Middle frontal gyrus (tissue), 1 donor: ENCODE data around the gene RMI1.

ENCODE experiments used
- DNase-seq: peaks from one replicate; pipeline ENCODE4 v3.0.0-alpha.2; 2015; ENCODE audit warnings: low spot score; ENCODE audit errors: extremely low spot score

The RMI1 gene

GRCh38 chr9:83967073-83967472 lies 13.5 kb upstream of the RMI1 start:
- DNase-seq = no peak

- no peak for DNase-seq
Measured at GRCh38 chr9:83969602-83970001, 11.0 kb upstream of the RMI1 start.

GRCh38 chr9:83971485-83971884 lies 9.1 kb upstream of the RMI1 start:
- DNase-seq = no peak

- DNase-seq = no peak
Measured at GRCh38 chr9:83972286-83972685, 8.3 kb upstream of the RMI1 start.

- no peak for DNase-seq
Measured at GRCh38 chr9:83975300-83975699, 5.3 kb upstream of the RMI1 start.

GRCh38 chr9:83976372-83976771 lies 4.2 kb upstream of the RMI1 start:
- no peak for DNase-seq

- DNase-seq = no peak
Measured at GRCh38 chr9:83977196-83977595, 3.4 kb upstream of the RMI1 start.

- DNase-seq = peak; percentile 38
Measured at GRCh38 chr9:83978992-83979811, 1.4 kb upstream of the RMI1 start.

GRCh38 chr9:83979812-83980394 lies 702 bp upstream of the RMI1 start, which contains the start of gene HNRNPK:
Gene HNRNPK, minus strand, starts transcription at chr9:83980215. Its CDS starts 1,963 bp downstream, at chr9:83978252.
- DNase-seq = peak; percentile 97

- DNase-seq = no peak
Measured at GRCh38 chr9:83981126-83981871, 694 bp downstream of the RMI1 start.

GRCh38 chr9:83986195-83986594 lies 5.6 kb downstream of the RMI1 start:
- DNase-seq = no peak

- no peak for DNase-seq
Measured at GRCh38 chr9:83986765-83987401, 6.3 kb downstream of the RMI1 start.

- no peak for DNase-seq
Measured at GRCh38 chr9:83987402-83987791, 6.8 kb downstream of the RMI1 start.

- no peak for DNase-seq
Measured at GRCh38 chr9:83988411-83988810, 7.8 kb downstream of the RMI1 start.

- DNase-seq = no peak
Measured at GRCh38 chr9:83991355-83991754, 10.8 kb downstream of the RMI1 start.

GRCh38 chr9:83992407-83992806 lies 11.8 kb downstream of the RMI1 start:
- DNase-seq = no peak

- no peak for DNase-seq
Measured at GRCh38 chr9:83992901-83993300, 12.3 kb downstream of the RMI1 start.

- DNase-seq = no peak
Measured at GRCh38 chr9:83996126-83996525, 15.5 kb downstream of the RMI1 start.

GRCh38 chr9:83999141-83999918 lies 18.7 kb downstream of the RMI1 start:
- no peak for DNase-seq

- no peak for DNase-seq
Measured at GRCh38 chr9:84000186-84000585, 19.6 kb downstream of the RMI1 start.

GRCh38 chr9:84001621-84002020 lies 21.0 kb downstream of the RMI1 start:
- no peak for DNase-seq
